SKM-1 treated with dmso at 0.1 percent for 144 hours (cell line): ENCODE data around the gene LHFPL6.

Experiments used
- DNase-seq: peaks from one replicate; lab custom pipeline; 2025; ENCODE audit not compliant: unreplicated experiment; lab: John Stamatoyannopoulos, UW

The LHFPL6 gene

DNA sequence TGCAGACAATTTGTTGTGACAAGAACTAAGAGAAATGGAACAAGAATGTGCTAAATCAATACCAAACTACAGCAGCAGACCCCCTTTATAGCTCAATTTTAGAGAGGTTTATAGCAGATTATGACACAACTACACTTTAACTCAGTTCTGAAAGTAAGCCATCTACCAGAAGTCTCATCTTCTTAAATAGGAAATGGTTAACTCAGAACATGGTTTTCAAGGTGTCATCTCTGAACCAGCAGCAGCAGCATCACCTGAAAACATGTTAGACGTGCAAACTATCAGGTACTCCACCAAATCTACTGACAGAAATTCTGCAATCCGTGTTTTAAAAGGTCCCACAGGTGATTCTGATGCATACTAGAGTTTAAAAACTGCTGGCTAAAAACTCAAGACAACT lies 6.8 kb downstream of the LHFPL6 start:
- DNase-seq, result no peak

DNA sequence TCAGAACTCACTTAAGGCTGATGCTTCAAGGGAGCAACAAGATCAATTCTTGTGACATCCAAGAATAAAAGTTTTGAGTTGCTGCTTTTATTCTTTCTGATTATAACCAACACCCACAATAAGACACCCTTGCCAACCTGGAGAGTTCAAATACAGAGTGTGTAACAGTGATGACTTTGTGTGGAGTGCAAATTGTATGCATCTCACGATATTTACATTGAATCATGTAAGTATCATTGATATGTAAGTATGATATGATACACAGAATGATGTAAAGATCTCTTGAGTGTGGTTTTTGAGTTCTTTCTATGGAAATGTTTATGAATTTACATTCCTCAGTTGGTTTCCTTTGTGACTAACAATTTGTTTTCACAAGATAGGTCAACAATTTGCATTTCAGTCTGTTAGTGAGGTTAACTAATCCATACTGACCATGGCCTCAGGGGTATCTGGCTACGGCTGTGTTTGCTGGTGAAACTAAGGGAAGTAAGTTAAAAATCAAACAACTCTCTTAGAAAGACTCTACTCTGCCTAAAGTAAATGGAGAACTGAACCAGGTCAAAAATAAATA lies 12.4 kb downstream of the LHFPL6 start:
- no peak for DNase-seq

DNA sequence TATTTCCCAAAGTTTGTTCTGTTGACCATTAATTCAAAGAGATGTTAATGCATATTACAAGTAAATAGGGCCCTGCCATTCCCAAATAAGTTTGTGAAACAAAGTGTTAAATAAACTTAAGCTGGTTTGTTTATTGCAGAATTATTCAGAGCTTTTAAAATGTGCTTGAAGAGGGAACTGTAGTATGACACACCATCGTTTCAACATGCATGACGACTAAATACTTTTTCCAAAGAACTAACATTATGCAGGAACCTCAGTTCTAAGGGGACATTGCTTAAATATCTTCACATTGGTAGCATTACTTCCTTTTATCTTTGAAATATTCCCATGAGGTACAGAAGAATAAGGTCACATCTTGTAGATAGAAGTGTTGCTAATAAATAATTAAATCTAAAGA lies 14.6 kb downstream of the LHFPL6 start:
- no peak for DNase-seq

DNA sequence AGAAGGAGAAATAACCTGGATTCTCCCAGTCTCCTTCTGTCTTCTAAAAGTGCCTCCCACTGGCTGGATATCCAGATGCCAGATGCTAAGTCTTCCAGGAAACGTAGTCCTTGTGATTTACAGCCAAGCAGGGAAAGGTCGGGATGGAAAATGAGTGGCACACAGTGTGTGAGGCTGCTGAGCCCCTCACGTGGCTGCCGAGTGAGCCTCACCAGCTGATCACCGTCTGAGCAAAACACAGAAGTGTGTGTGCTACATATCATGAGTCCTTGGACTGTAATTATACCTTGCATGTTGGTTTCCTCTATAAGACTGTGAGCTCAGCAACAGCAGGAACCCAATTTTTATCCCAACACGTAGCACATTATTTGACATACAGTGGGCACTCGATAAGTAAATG lies 15.1 kb downstream of the LHFPL6 start:
- DNase-seq, result no peak

DNA sequence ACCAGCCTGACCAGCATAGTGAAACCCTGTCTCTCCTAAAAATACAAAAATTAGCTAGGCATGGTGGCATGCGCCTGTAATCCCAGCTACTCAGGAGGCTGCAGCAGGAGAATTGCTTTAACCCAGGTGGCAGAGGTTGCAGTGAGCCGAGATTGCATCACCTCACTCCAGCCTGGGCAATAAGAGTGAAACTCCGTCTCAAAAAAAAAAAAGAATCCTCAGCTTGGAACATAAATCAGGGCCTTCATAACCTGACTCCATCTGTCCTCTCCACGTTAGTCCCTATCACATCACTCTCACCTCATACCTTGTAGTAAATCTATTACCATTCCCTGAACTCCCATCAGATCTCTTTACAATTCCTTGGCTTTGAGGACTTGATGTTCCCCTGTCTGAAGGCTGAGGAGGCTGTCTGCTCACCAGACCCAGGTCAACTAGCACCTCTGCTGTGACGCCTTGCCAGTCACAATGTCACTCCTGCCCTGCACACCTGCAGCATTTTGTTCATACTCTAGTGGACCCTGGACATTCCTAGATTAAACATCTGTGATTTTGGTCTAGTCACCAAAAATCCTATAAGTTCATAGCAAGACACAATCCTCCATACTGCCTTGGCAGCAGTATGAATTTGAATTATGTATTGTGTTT lies 15.9 kb downstream of the LHFPL6 start:
- DNase-seq, result no peak

DNA sequence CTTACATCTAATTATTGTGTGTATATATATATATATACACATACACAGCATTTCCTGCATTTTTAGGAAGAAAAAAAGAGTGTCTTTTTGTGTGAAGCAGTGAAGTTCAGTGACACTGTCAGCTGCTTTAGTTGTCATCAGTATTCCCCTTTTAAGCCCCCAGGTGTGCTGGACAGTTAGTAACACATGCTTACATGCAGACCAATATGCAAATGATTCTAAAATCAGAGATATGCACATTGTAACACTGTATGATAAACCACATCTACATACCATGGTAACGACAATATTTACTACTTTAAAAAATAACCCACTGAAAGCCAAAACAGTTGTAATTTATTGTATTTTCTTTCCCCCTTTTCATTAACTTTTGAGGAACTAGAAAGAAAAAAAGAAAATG lies 16.8 kb downstream of the LHFPL6 start:
- no peak for DNase-seq

DNA sequence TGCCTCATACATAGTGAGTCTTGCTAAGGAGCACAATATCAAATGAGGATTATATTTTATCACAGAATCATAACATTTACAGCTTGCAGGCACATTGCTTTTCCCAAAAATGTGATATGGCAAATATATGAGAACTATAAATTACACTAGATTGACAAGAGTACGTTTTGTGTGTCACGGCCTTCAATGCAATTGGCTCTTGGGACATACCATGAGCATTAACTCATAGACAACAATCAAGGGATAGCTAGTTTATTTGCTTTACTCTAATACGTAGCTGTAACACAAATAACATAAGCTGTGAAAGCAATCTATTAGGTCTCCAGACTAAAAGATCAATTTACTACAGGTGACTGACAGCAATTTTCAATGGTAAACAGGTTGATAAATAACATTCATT lies 17.8 kb downstream of the LHFPL6 start:
- DNase-seq, result no peak

DNA sequence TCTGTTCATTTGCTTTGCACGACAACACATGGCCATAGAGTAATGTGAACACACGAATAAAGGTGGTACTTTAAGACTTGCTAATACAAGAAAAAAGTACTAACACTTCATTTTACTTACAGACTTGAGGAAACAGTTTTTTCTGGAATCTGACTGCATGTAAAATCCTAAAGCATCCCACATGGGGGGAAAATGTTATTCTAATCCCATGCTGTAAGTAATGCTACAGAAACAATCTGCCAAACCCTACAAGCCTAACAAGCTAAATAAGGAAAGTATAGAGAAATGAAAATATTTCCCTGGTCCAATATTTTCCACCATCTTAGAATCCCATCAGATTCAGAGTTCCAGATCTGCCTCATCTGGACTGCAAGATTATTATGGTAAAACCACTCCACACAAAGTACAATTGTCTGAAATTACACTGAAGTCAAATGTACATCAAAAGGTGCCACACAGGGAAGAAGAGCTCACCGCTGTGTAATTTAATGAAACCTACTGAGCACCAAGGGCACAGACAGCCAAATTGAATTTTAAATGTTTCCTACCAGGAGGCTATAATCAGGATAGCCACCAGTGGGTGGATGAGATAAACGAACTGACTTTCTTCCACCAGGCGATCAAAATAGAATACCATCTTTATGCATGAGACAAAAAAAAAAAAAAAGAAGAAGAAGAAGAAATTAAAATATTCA lies 22.0 kb downstream of the LHFPL6 start:
- no peak for DNase-seq

DNA sequence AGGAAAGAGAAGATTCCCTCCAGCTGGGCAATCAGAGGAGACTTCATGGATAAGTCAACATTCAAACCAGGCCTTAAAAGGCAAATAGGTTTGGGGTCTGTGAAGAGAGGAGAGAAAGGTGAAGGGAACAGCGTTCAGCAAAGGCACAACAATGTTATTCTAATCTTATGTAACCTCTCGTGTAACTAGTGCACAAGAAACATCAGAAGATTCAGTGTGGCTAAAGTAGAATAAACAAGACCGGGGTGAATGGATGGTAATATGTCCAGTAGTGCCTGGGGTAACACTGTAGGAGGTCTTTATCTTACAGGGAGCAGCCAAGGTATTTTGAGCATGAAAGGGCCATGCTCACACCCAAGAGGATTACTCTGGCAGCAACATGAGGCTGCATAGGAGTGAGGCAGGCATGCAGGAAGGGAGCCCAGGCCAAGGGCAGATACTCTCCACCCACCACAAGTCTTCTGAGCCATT lies 24.1 kb downstream of the LHFPL6 start:
- DNase-seq, result no peak

DNA sequence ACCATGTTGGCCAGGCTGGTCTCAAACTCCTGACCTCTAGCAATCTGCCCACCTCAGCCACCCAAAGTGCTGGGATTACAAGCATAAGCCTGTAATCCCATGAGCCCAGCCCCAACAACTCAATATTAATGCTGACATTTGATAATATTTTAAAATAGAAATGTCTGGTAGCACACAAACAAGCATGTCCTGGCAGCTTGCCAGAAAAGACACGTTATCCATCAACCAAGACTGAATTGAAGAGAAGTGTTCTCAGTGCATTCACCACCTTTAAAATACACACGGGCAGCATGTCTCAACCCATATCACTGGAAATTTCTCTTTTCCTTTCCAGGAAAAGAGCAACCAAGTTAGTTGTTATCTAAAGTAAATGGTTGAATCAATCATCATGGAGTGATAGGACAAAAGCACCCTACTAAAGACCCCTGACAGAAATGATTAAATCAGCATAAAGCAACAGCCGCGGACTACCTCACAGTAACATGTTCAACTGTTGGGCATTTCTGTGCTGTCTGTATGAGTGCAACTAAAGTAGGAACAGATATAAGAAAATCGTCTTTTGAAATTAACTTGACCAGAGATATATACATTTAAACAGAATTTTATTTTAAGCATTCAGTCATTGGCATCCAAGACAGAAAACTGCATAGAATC lies 25.0 kb downstream of the LHFPL6 start:
- no peak for DNase-seq

DNA sequence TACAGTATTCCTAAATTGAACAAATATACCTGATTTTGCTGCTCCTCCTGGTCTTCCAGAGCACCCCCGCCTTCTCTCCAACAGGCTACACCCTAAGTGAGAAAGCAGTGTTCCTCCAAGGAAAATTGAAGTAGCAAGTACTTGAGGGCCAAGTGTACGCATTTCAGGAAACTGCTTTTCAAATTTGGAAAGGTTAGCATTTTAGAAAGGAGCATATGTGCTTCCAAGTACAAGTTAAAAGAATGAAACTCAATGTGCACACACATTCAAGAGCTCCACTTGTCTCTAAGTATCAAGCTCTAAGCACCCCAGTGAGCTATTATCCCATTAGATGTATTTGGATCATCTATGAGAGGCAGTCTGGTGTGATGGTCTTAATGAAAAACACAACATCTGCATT lies 25.8 kb downstream of the LHFPL6 start:
- no peak for DNase-seq

DNA sequence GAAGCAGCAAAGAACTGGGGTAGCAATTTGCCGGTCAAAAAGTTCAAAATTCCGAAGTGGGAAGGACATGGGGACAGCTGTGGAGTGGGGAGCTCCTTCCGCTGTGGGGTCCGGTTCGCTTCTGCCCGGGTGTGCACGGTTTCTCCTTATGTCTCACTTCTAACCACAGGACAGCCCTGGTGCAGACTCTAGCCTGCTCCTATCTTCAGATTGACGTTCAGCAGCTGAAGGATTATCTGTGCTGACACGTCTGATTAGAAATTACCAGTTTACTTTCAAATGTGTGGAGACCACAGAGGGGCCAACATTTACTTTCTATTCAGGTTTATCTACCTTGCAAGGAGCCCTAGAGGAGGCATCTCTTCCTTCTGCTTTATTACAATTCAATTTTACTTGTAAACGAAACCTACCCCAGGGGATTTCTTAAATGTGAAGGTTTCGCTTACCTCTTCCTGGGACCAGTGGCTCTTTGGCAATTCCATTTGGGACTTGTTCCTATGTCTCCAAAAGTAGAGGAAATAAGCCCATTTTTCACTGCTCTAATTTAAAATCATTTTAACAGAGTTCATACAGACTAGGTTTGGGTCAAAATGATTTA lies 27.3 kb downstream of the LHFPL6 start:
- DNase-seq, result no peak

DNA sequence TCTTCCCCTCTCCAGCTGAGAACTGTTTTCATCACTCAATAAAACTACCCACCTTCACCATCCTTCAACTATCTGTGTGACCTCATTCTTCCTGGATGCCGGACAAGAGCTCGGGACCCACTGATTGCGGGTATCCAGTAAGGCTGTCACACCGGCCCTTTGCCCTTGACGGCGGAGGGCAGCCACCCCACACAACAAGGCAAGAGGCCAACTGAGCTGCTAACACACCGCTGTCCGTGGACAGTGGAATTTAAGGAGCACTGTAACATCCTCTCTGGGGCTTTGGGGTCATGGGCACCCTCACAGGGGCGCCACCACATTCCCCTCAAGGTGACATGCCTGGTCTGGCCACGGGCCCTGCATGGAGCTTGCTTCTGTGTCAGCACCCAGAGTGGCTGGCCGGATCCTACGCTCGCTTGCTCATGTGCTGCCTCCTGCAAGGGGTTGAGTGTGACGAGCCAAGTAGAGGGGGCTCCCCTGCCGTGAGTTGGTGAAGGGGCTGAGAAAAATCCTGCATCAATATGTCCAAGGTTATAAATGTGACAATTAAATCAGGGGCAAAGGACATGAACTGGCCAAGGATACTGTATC lies 31.4 kb downstream of the LHFPL6 start:
- no peak for DNase-seq

DNA sequence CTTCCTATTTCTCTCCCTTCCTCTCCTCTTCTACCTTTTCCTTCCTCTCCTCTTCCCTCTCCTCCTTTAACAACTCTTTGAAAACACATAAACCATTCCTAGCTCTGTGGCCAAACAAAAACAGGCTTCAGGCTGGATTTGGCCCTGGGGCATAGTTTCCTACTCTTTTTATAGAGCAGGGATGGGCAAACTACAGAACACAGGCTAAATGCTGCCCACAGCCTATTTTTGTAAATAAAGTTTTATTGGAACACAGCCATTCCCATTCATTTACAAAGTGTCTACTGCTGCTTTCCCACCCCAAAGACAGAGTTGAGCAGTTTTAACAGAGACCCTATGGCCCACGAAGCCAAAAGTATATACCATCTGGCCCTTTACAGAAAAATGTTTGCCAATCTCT lies 35.4 kb downstream of the LHFPL6 start:
- DNase-seq, result no peak

DNA sequence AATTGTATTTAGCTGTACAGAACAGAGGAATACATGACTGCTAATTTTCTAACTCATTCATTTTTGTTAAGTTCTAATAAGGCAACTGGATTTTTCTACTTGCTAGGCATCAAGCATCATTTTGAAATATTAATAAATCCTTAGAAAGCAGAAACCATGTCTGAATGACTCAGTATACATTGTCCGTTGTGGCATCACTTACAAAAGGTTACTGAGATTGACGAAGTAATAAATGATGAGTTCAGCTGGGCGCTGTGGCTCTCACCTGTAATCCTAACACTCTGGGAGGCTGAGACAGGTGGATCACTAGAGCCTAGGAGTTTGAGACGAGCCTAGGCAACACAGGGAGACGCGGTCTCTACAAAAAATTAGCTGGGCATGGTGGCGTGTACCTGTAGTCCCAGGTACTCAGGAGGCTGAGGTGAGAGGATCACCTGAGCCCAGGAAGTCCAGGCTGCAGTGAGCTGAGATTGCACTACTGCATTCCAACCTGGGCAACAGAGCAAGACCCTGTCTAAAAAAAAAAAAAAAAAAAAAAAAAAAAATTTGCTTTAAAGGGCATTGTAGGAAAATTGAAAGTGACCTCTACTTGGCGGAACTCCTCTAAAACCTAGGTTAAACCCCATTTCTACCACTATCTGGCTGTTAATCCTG lies 36.6 kb downstream of the LHFPL6 start:
- no peak for DNase-seq

DNA sequence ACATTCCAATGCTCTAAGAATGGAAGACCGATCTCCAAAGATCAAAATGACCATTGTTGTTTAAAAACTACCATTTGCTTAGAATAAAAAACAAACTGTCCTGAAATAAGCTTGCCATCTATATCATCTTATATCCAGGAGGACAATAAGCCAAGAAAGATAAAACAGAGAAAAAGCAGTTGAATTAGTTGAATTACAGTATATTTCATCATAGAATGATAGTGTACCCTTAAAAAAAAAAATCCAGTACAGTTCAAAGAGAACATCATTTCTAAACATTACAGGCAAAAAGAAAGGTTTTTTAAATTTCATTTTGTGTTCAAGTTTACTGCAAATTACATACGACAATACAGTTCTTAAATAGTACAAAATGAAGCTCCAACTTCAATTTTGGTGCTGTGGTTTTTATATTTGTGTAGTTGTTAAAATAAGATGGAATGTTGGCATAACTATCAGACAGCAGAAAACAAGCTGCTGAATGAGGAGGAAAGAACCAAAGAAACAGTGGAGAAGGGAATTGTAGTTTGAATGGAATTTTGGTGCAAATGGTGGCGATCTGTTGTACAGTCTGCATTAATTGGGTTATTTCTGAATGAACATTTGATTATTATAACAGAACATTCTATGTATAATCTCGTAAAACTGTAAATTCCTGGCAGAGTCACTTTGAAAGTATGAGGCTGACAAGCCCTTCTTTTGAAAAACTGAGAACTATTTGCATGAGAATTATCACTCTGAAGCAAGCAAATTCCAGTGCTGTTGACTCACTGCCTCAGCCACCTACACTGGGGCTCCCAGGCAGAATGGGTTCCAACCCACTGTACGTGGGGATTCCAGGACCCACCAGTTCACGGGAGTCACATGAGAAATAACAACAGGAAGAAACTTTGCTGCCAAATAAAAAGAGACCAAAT lies 37.7 kb downstream of the LHFPL6 start:
- no peak for DNase-seq

DNA sequence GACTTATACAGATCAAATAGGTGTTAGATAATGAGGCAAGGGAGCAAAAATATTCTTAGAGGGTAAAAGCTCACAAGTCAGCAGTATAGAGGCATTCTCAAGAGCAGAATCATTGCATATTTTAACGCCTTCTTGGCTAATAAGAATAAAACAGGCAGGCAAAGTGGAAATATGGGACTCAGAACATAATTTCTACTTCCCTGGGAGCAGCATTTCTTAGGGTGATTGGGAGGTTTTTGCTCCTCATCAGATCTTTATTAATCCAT lies 39.6 kb downstream of the LHFPL6 start:
- no peak for DNase-seq

DNA sequence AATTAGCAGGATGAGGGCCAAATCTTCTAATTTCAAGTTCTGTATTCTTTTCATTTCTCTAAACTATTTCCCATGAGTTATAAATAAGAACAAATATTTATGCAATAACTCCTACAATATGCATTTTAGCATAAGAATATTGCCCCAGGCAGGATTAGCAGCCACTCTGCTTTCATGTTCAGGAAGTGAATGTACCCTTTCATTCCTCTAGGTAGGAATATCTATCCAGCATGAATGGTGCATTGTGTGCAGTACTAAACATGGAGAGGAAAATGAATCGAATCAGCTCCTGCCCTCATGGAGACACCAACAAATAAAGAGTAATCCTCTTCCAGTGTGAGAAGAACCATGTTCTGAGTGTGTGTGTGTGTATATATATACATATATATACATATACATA lies 41.0 kb downstream of the LHFPL6 start:
- DNase-seq, result no peak

DNA sequence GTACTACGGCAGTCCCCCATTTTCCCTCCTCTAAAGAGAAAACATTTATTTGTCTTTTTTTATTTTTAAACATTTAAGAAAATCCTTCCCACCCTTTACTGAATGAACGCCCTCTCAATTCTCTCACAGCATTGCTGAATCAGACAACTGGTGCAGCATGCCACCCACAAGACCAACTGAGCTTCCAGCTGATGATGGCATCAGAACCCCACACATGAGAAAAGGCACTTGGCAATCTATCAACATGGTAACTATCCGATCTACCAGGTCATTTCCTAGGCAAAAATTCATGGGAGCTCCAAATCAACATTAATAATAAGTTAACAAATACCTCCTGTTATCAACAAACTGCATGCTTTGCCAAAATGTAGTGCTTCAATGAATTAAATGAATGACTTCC lies 43.1 kb downstream of the LHFPL6 start:
- no peak for DNase-seq
